Measurements from ENCODE around the gene DEFB108B.
"Not testable (repeated sequence)": the region's sequence is repeated elsewhere in the genome, so short reads cannot be mapped to it uniquely, and the experiment has no call there.

DNA sequence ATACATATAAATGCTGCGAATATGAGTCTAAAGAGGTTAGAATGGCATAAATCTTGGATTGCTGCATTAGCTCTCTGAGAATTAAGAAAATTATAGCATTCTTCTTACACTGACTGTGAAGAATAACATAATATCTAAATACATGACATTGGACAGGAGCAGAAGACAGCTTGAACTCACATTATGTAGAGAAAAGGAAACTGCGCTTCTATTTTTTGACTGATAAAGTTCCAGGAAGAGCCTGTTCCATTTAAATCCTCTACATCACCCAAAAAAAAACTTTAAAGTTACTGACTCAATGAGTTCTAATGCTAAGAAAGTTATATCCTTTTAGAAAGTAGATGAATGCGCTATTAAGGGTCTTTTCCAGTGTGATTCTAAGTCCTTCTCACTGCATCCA lies 27.8 kb downstream of the DEFB108B start:
- TF ChIP-seq, protein P1, sequence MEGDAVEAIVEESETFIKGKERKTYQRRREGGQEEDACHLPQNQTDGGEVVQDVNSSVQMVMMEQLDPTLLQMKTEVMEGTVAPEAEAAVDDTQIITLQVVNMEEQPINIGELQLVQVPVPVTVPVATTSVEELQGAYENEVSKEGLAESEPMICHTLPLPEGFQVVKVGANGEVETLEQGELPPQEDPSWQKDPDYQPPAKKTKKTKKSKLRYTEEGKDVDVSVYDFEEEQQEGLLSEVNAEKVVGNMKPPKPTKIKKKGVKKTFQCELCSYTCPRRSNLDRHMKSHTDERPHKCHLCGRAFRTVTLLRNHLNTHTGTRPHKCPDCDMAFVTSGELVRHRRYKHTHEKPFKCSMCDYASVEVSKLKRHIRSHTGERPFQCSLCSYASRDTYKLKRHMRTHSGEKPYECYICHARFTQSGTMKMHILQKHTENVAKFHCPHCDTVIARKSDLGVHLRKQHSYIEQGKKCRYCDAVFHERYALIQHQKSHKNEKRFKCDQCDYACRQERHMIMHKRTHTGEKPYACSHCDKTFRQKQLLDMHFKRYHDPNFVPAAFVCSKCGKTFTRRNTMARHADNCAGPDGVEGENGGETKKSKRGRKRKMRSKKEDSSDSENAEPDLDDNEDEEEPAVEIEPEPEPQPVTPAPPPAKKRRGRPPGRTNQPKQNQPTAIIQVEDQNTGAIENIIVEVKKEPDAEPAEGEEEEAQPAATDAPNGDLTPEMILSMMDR (IDR thresholded peaks at IDR 0.05): not testable (repeated sequence)
- TF ChIP-seq EZH2, EZH2phosphoT487 (IDR thresholded peaks at IDR 0.05): not testable (repeated sequence)
